Body of pancreas (tissue), 4 donors: ENCODE results near the gene LYAR. TPM values are rescaled to one million over a fixed set of nuclear protein-coding genes. Genes with fewer than 3 reads are reported as not detected.
"Not testable (repeated sequence)": the region's sequence is repeated elsewhere in the genome, so short reads cannot be mapped to it uniquely, and the experiment has no call there.

ENCODE experiments used
- ATAC-seq: fragments of 150-250 bp; one replicate; pipeline ENCODE4 v1.9.1; 2016
- DNase-seq, 4 donors: peaks; one replicate each; pipeline ENCODE4 v3.0.0-alpha.2; 2019
- H3K27ac ChIP-seq, 4 donors: fragments of 200-600 bp; sonication (generic); 1 replicate in 3 of 4; 2 replicates in 1 of 4; pipeline versions ENCODE4 v1.5.1 to v1.6.1; 2016 to 2019; ENCODE audit warnings: mild to moderate bottlenecking in 1 of 4, mixed read lengths in 1 of 4, moderate library complexity in 1 of 4
- H3K27me3 ChIP-seq, 2 donors: fragments of 200-600 bp; sonication (generic); one replicate each; pipeline ENCODE4 v1.6.0; 2016; ENCODE audit warnings: mild to moderate bottlenecking in 1 of 2
- H3K36me3 ChIP-seq, 2 donors: fragments of 200-600 bp; sonication (generic); replicated peaks in 1 of 2; 2 replicates each; pipeline ENCODE4 v1.5.1; 2016; ENCODE audit warnings: low read depth in 2 of 2; ENCODE audit not compliant: insufficient read depth in 1 of 2
- H3K4me1 ChIP-seq: fragments of 200-600 bp; sonication (generic); one replicate; pipeline ENCODE4 v1.6.0; 2016
- H3K4me3 ChIP-seq, 2 donors: fragments of 200-600 bp; sonication (generic); 1 replicate in 1 of 2; 2 replicates in 1 of 2; pipeline ENCODE4 v1.5.1; 2016 to 2019
- H3K9me3 ChIP-seq, 3 donors: fragments of 200-600 bp; sonication (generic); 1 replicate in 2 of 3; 2 replicates in 1 of 3; pipeline ENCODE4 v1.5.1; 2016
- CTCF ChIP-seq, 7 experiments: fragments of 450-650 bp in 4 of 7; fragments of 200-600 bp in 3 of 7; sonication (generic) in 3 of 7; IDR thresholded peaks; one replicate each; pipeline ENCODE4 v1.5.1; 2016 to 2019; ENCODE audit warnings: antibody characterized with exemption in 7 of 7
- POLR2A ChIP-seq, 3 donors: fragments of 450-650 bp; IDR thresholded peaks; one replicate each; pipeline ENCODE4 v1.6.1; 2016; ENCODE audit warnings: antibody characterized with exemption in 3 of 3, mild to moderate bottlenecking in 2 of 3
- WGBS, 2 donors: methylation state at CpG; one replicate each; pipeline ENCODE4 v1.1.5; 2017; 5-methylcytosine and 5-hydroxymethylcytosine counted together
- intact Hi-C: fragments of 100-400 bp; cut with DNase I; formaldehyde crosslinking; loops from one replicate; pipeline ENCODE4 v1.15.1; 2023
- total RNA-seq, 2 donors: library from RNA; depleted of rRNA; stranded (reverse); fragments of >200 nt; gene quantifications; one replicate each; pipeline ENCODE4 v1.1.0, GENCODE V29; 2016

Gene LYAR
- total RNA-seq, 2 donors from 2014 or later = 7.6 to 12.5 TPM

- TF ChIP-seq CTCF (IDR thresholded peaks at IDR 0.05) (no peak), POLR2A (IDR thresholded peaks at IDR 0.05) (no peak)
- peak overlapping the region; percentile 90 to 94 (median 94) for H3K27ac ChIP-seq
- intact Hi-C loops = no loop called here
- 0% methylated on average over 6 to 12 of the region's 12 CpGs for WGBS, 2 donors
- peaks cover 0 to 5% of the 10 kb centered on the region in 2 donors for H3K36me3 ChIP-seq
- H3K4me1 ChIP-seq = peaks cover 18% of the 10 kb centered on the region
- no peaks in the 10 kb centered on the region for H3K27me3 ChIP-seq
- peak overlapping the region; percentile 67 to 94 for H3K4me3 ChIP-seq
- DNase-seq (no peak), ATAC-seq (no peak)
- no peaks in the 10 kb centered on the region for H3K9me3 ChIP-seq
Measured at GRCh38 chr4:4247696-4248028, 42.3 kb downstream of the LYAR start.

GRCh38 chr4:4245172-4245571 is 44.8 kb downstream of the LYAR start:
- Histone ChIP-seq H3K9me3 (no peaks in the 10 kb centered on the region), H3K27ac (no peak overlapping the region), H3K27me3 (no peaks in the 10 kb centered on the region), H3K4me3 (no peak overlapping the region), H3K36me3 (peaks cover 0 to 12% of the 10 kb centered on the region in 2 donors), H3K4me1 (peaks cover 18% of the 10 kb centered on the region)
- ATAC-seq (no peak), DNase-seq (no peak)
- no peak for TF ChIP-seq POLR2A (IDR thresholded peaks at IDR 0.05)
- TF ChIP-seq CTCF (IDR thresholded peaks at IDR 0.05) = no peak
- intact Hi-C loops = no loop called here
- WGBS, 2 donors = 97 to 100% methylated on average over 1 of the region's 1 CpG

GRCh38 chr4:4239551-4239950 is 50.4 kb downstream of the LYAR start:
- DNase-seq, ATAC-seq, H3K27ac ChIP-seq, H3K4me1 ChIP-seq, H3K9me3 ChIP-seq, intact Hi-C loops, H3K36me3 ChIP-seq, H3K4me3 ChIP-seq, H3K27me3 ChIP-seq: not testable (repeated sequence)
- 91 to 98% methylated on average over 3 of the region's 3 CpGs for WGBS, 2 donors

GRCh38 chr4:4233610-4234009 is 56.3 kb downstream of the LYAR start:
- 92 to 100% methylated on average over 2 of the region's 2 CpGs for WGBS, 2 donors
- DNase-seq = no peak
- no peaks in the 10 kb centered on the region for H3K9me3 ChIP-seq
- no peaks in the 10 kb centered on the region for H3K27me3 ChIP-seq
- TF ChIP-seq POLR2A (IDR thresholded peaks at IDR 0.05) (no peak), CTCF (IDR thresholded peaks at IDR 0.05) (no peak)
- intact Hi-C loops = no loop called here
- H3K36me3 ChIP-seq = no peaks in the 10 kb centered on the region
- ATAC-seq = no peak
- no peaks in the 10 kb centered on the region for H3K4me1 ChIP-seq
- no peak overlapping the region for H3K4me3 ChIP-seq
- no peak overlapping the region for H3K27ac ChIP-seq

- intact Hi-C loops = no loop called here
- H3K27me3 ChIP-seq = no peaks in the 10 kb centered on the region
- no peak overlapping the region for H3K4me3 ChIP-seq
- ATAC-seq (no peak), DNase-seq (no peak)
- no peak overlapping the region for H3K27ac ChIP-seq
- H3K4me1 ChIP-seq = no peaks in the 10 kb centered on the region
- WGBS, 2 donors = 46 to 54% methylated on average over 1 of the region's 1 CpG
- H3K36me3 ChIP-seq = no peaks in the 10 kb centered on the region
- H3K9me3 ChIP-seq = no peaks in the 10 kb centered on the region
- TF ChIP-seq CTCF (IDR thresholded peaks at IDR 0.05) (no peak), POLR2A (IDR thresholded peaks at IDR 0.05) (no peak)
Measured at GRCh38 chr4:4228356-4228668, 61.6 kb downstream of the LYAR start.
